Fibroblast of skin of right biceps (primary cell): ENCODE results near the gene STK32C.

Experiments used
- DNase-seq: peaks from one replicate; pipeline ENCODE4 v3.0.0-alpha.2; 2013

STK32C gene

DNA sequence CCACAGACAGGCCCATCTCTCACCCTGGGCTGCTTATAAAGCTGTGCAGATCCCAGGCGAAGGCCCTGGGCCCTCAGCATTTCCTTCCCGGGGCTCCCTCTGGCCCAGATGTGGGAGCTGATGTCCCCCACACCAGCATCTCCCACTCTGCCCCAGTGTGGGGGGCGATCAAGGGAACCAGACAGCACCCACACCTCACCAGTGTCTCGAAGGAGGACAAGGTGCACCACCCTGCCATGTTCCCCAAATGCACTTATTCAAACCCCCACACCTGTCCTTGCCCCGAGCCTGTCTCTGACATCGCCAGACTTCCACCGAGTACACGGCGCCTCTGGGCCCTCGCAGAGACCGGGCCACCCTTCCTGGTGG, 101.4 kb downstream of the STK32C start:
- no peak for DNase-seq

- no peak for DNase-seq
Observed at GRCh38 chr10:132205650-132206376, 101.9 kb downstream of the STK32C start.

- DNase-seq: no peak
Observed at GRCh38 chr10:132204781-132205473, 102.8 kb downstream of the STK32C start.

DNA sequence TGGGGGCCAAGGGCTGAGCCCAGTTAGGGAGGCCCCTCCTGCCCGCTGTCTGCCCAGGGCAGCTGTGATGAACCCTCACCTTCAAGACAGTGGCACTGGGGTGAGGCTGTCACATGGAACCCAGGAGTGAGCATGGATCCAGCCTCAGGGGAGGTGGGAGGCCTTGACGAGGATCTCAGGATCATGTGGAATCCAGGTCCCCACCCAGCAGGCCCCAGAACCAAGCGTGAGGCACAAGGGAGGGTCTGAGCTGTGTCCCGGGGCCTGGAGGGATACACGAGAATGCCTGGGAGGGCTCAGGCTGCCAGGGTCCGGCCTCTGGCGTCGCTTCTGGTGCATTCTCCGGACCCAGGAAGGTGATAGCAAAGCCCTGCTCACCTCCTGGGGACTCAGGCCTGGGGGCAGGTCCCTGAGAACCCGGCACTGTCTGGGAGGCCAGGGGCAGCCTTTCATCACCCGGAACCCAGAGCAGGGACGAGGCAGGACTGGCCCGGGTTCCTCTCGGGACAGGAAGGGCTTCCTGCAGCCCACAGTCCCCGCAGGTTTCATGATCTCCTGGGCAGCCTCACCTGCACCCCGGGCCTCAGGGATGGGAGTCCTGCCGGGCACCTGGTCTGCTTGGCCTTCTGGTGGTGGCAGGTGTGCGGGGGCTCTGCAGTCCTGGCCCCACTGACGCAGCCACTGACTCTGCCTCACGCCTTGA, 103.5 kb downstream of the STK32C start:
- DNase-seq: no peak

- no peak for DNase-seq
Observed at GRCh38 chr10:132203256-132204077, 104.3 kb downstream of the STK32C start.

- DNase-seq: no peak
Observed at GRCh38 chr10:132202070-132202970, 105.4 kb downstream of the STK32C start.

DNA sequence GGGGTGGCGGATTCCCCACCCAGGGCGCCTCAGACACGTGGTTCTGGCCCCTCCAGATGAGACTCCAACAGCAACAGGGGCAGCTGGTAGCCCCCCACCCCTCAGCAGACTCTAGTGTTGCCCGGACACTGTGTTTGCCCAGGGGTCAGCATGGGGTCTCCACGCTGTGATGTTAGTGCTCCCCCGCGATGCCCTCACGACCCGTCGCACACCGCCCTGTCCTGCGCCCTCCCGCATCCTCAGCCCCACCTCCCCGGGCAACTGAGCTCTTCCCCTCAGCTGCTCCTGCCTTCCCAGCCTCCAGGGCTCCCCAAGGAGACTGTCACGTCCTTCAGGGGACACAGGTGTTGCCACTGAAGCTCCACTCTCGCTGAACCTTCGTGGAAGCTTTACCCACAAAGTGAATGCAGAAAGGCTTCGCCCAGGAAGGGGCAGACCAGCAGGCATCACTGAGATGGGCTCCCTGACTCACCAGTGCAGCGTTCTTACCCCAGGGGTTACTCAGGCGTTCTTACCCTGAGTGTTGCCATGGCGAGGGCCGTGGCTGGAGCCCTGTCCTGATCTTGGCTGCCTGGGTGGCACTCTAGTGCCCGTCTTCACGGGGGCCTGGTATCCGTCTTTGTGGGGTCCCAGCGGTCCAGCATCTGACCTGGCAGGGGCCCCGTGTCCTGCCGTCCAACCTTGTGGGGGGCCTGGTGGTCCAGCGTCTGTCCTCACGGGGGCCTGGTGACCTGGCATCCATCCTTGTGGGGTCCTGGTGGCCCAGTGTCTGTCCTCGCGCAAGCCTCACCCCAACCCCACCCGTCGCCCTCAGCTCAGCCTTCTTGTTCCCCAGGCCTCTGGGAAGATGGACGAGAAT, 106.4 kb downstream of the STK32C start:
- no peak for DNase-seq

GRCh38 chr10:132200344-132201110, 107.2 kb downstream of the STK32C start:
- DNase-seq: no peak

- DNase-seq: no peak
Observed at GRCh38 chr10:132199854-132200311, 107.9 kb downstream of the STK32C start.

DNA sequence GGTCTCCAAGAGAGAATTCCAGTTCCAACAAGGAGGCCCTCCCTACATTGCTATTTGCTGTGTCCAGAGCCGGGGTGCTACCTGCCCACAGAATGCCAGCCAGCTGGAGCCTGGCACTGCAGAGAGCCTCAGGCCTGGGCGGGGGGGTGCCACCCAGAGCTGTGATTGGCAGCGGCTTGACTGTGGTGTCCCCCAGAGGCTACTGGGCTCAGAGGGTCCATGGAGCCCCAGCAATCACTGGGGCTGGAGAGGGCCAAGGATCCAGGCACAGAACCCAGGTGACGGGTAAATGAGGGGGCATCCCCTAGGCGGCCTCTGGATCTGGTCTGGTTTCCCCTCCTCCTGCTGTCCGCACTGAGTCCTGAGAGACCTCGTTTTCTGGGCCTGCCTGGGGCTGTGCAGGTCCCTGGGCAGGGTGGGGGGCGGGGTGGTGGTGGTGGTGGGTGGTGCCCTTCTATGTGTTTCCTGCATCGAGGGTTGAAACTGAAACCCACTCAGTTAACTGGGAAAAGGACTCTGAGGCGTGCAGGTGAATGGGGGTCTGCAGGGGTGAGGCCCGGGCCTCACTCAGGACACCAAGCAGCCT, 108.4 kb downstream of the STK32C start:
- DNase-seq: no peak

DNA sequence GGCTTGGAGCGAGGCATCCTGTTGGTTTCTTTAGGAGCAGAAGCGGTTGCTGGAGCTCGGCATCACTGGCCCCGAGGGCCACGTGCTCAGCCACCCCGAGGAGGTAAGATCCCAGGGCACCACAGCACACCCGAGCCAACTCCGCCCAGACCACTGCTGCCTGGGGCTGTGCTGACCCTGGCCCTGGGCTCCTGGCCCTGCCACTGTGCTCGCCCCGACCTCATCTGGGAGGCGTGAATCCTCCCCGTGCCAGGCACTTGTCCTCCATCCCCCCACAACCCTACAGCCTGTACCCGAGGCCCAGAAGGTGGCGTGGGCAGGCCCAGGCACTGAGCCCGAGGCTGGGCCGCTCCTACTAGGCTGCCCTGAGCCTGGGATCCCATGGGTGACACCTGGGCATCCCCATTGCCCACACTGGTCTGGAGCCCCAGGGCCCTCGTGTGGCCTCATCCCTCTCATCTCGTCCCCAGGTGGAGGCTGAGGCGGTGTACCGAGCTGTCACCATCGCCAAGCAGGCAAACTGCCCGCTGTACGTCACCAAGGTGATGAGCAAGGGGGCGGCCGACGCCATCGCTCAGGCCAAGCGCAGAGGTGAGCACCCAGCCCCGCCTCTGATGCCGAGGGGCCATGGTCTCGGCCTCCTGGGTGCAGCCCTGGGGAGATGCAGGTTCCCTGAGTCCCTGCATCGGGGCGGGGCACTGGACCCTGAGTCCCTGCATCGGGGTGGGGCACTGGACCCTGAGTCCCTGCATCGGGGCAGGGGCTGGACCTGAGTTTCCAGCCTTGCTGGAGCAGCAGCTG, 109.2 kb downstream of the STK32C start:
- DNase-seq: no peak

- DNase-seq: no peak
Observed at GRCh38 chr10:132198068-132198370, 109.7 kb downstream of the STK32C start.

DNA sequence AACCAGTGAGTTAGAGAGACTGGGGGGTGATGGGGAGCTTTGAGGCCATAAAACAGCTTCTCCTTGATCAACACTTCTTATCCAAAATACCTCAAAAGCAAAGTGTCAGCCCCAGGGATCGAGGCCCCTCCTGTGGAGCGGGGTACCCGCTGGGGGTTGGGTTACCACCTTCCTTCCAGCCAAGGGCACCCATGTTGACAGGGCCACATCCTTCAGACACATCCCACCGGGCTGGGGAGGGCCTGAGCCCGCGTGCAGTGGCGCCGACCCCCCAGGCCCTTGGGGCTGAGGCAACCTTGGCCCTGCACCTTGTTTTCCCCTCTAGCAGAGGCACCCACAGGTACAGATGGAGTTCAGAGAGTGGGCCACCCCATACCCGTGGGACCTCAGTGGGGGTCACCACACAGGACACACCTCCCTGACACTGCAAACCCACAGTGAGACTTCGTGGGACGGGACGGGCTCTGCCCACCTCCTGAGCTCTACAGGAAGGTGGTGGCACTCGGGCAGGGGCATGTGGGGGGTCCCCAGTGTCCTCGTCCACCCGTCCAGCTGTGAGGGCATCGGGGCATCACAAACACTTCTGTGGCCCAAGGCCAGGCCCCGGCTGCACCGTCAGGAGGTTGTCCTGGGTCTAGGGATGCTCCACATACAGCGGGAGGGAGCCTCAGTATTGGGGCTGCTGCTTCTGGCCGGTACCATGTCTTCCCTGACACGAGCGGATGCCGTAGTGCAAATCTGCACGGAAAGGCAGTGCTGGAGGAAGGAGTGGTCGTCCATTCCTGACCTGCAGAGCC, 110.3 kb downstream of the STK32C start:
- DNase-seq: no peak

- no peak for DNase-seq
Observed at GRCh38 chr10:132196178-132197113, 111.3 kb downstream of the STK32C start.

- DNase-seq: no peak
Observed at GRCh38 chr10:132195366-132196075, 112.2 kb downstream of the STK32C start.

DNA sequence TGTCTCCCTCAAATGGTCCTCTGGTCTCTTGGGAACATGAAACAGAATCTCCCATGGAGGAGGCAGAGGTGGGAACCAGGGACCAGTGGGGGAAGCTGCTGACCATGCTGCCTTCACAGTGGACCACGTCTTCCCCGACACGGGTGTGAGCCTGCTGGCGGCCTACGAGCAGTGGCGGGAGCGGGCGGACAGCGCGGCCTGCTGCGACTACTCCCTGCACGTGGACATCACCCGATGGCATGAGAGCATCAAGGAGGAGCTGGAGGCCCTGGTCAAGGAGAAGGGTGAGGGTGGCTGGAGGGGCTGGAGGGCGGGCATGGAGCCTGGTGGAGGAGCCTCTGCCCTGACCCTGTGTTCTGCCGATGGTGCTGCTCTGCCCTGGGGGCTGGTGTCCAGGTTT, 113.0 kb downstream of the STK32C start:
- no peak for DNase-seq
